Measurements from ENCODE around the gene SLC25A24. TPM values are rescaled to one million over a fixed set of nuclear protein-coding genes. Genes with fewer than 3 reads are reported as not detected.
A peak's percentile ranks its signal among the peaks of the same experiment; 100 is the strongest.
"Not testable (repeated sequence)": the region's sequence is repeated elsewhere in the genome, so short reads cannot be mapped to it uniquely, and the experiment has no call there.

SLC25A24 gene
- total and polyA plus RNA-seq, 2 donors from 2014 or later = 8.9 to 30.2 TPM

GRCh38 chr1:108141621-108142020 is 58.5 kb downstream of the SLC25A24 start:
- H3K27ac ChIP-seq (ENCODE audit: low read depth in 2 of 2, low read length in 2 of 2) = no peak overlapping the region
- TF ChIP-seq CTCF (IDR thresholded peaks at IDR 0.05; ENCODE audit: borderline replicate concordance, extremely low read depth, insufficient read depth) = no peak
- no peaks in the 10 kb centered on the region for H3K9me3 ChIP-seq (ENCODE audit: control insufficient read depth in 2 of 3, insufficient read depth in 1 of 3, low read length in 3 of 3)
- DNase-seq = no peak
- H3K9ac ChIP-seq (ENCODE audit: low read length in 3 of 3) = no peak overlapping the region
- intact Hi-C loops (cut with DNase I) = no loop called here
- FAIRE-seq = no peak
- no peaks in the 10 kb centered on the region for H3K4me1 ChIP-seq (ENCODE audit: control insufficient read depth in 2 of 3, insufficient read depth in 2 of 3, low read depth in 1 of 3, low read length in 3 of 3)
- H3K27me3 ChIP-seq (ENCODE audit: control insufficient read depth, insufficient read depth, low read length) = no peaks in the 10 kb centered on the region
- no peak overlapping the region for H3K4me3 ChIP-seq (ENCODE audit: low read length in 3 of 3)
- peaks cover 3 to 7% (median 4%) of the 10 kb centered on the region in 3 donors for H3K36me3 ChIP-seq (ENCODE audit: control insufficient read depth in 2 of 3, insufficient read depth in 3 of 3, low read length in 3 of 3)

- TF ChIP-seq CTCF (IDR thresholded peaks at IDR 0.05; ENCODE audit: borderline replicate concordance, extremely low read depth, insufficient read depth) = no peak
- no peak overlapping the region for H3K9ac ChIP-seq (ENCODE audit: low read length in 3 of 3)
- H3K9me3 ChIP-seq (ENCODE audit: control insufficient read depth in 2 of 3, insufficient read depth in 1 of 3, low read length in 3 of 3) = no peaks in the 10 kb centered on the region
- H3K36me3 ChIP-seq (ENCODE audit: control insufficient read depth in 2 of 3, insufficient read depth in 3 of 3, low read length in 3 of 3) = peaks cover 3 to 7% (median 4%) of the 10 kb centered on the region in 3 donors
- no peaks in the 10 kb centered on the region for H3K27me3 ChIP-seq (ENCODE audit: control insufficient read depth, insufficient read depth, low read length)
- intact Hi-C loops (cut with DNase I) = no loop called here
- no peak overlapping the region for H3K4me3 ChIP-seq (ENCODE audit: low read length in 3 of 3)
- no peak for DNase-seq
- H3K4me1 ChIP-seq (ENCODE audit: control insufficient read depth in 2 of 3, insufficient read depth in 2 of 3, low read depth in 1 of 3, low read length in 3 of 3) = no peaks in the 10 kb centered on the region
- FAIRE-seq = no peak
- no peak overlapping the region for H3K27ac ChIP-seq (ENCODE audit: low read depth in 2 of 2, low read length in 2 of 2)
Measured at GRCh38 chr1:108140936-108141335, 59.2 kb downstream of the SLC25A24 start.

- intact Hi-C loops (cut with DNase I) = no loop called here
- H3K36me3 ChIP-seq (ENCODE audit: control insufficient read depth in 2 of 3, insufficient read depth in 3 of 3, low read length in 3 of 3) = peaks cover 3 to 7% (median 6%) of the 10 kb centered on the region in 3 donors
- FAIRE-seq = peak; percentile 66
Measured at GRCh38 chr1:108140177-108140576, 60.0 kb downstream of the SLC25A24 start.

GRCh38 chr1:108139555-108139954 is 60.6 kb downstream of the SLC25A24 start:
- H3K4me1 ChIP-seq (ENCODE audit: control insufficient read depth in 2 of 3, insufficient read depth in 2 of 3, low read depth in 1 of 3, low read length in 3 of 3); H3K9ac ChIP-seq (ENCODE audit: low read length in 3 of 3); FAIRE-seq; H3K36me3 ChIP-seq (ENCODE audit: control insufficient read depth in 2 of 3, insufficient read depth in 3 of 3, low read length in 3 of 3); H3K9me3 ChIP-seq (ENCODE audit: control insufficient read depth in 2 of 3, insufficient read depth in 1 of 3, low read length in 3 of 3); H3K27ac ChIP-seq (ENCODE audit: low read depth in 2 of 2, low read length in 2 of 2); DNase-seq; H3K4me3 ChIP-seq (ENCODE audit: low read length in 3 of 3); H3K27me3 ChIP-seq (ENCODE audit: control insufficient read depth, insufficient read depth, low read length); intact Hi-C loops (cut with DNase I): not testable (repeated sequence)

More at GRCh38 chr1:108140177-108140576, 60.0 kb downstream of the SLC25A24 start:
- H3K9me3 ChIP-seq (ENCODE audit: control insufficient read depth in 2 of 3, insufficient read depth in 1 of 3, low read length in 3 of 3) = no peaks in the 10 kb centered on the region
- H3K27ac ChIP-seq (ENCODE audit: low read depth in 2 of 2, low read length in 2 of 2) = no peak overlapping the region
- H3K27me3 ChIP-seq (ENCODE audit: control insufficient read depth, insufficient read depth, low read length) = no peaks in the 10 kb centered on the region
- no peak overlapping the region for H3K9ac ChIP-seq (ENCODE audit: low read length in 3 of 3)
- no peaks in the 10 kb centered on the region for H3K4me1 ChIP-seq (ENCODE audit: control insufficient read depth in 2 of 3, insufficient read depth in 2 of 3, low read depth in 1 of 3, low read length in 3 of 3)
- TF ChIP-seq CTCF (IDR thresholded peaks at IDR 0.05; ENCODE audit: borderline replicate concordance, extremely low read depth, insufficient read depth) = no peak
- no peak for DNase-seq
- H3K4me3 ChIP-seq (ENCODE audit: low read length in 3 of 3) = no peak overlapping the region

GRCh38 chr1:108133148-108133547 is 67.0 kb downstream of the SLC25A24 start:
- H3K36me3 ChIP-seq (ENCODE audit: control insufficient read depth in 2 of 3, insufficient read depth in 3 of 3, low read length in 3 of 3); H3K27me3 ChIP-seq (ENCODE audit: control insufficient read depth, insufficient read depth, low read length); H3K9ac ChIP-seq (ENCODE audit: low read length in 3 of 3); FAIRE-seq; H3K4me3 ChIP-seq (ENCODE audit: low read length in 3 of 3); H3K27ac ChIP-seq (ENCODE audit: low read depth in 2 of 2, low read length in 2 of 2); H3K9me3 ChIP-seq (ENCODE audit: control insufficient read depth in 2 of 3, insufficient read depth in 1 of 3, low read length in 3 of 3); DNase-seq; intact Hi-C loops (cut with DNase I); H3K4me1 ChIP-seq (ENCODE audit: control insufficient read depth in 2 of 3, insufficient read depth in 2 of 3, low read depth in 1 of 3, low read length in 3 of 3): not testable (repeated sequence)

- H3K9me3 ChIP-seq (ENCODE audit: control insufficient read depth in 2 of 3, insufficient read depth in 1 of 3, low read length in 3 of 3); H3K36me3 ChIP-seq (ENCODE audit: control insufficient read depth in 2 of 3, insufficient read depth in 3 of 3, low read length in 3 of 3); intact Hi-C loops (cut with DNase I); H3K27me3 ChIP-seq (ENCODE audit: control insufficient read depth, insufficient read depth, low read length); H3K4me1 ChIP-seq (ENCODE audit: control insufficient read depth in 2 of 3, insufficient read depth in 2 of 3, low read depth in 1 of 3, low read length in 3 of 3); FAIRE-seq; H3K27ac ChIP-seq (ENCODE audit: low read depth in 2 of 2, low read length in 2 of 2); DNase-seq; H3K4me3 ChIP-seq (ENCODE audit: low read length in 3 of 3); H3K9ac ChIP-seq (ENCODE audit: low read length in 3 of 3): not testable (repeated sequence)
Measured at GRCh38 chr1:108132367-108132766, 67.8 kb downstream of the SLC25A24 start.
